Suprapubic skin (tissue), 4 donors: ENCODE measurements around the gene ARHGEF28.

Source experiments
- CTCF ChIP-seq, 2 donors: fragments of 200-600 bp in 1 of 2; fragments of 450-650 bp in 1 of 2; sonication (generic) in 1 of 2; IDR thresholded peaks; one replicate each; pipeline ENCODE4 v1.5.1; 2016 to 2019; ENCODE audit warnings: antibody characterized with exemption in 2 of 2, mild to moderate bottlenecking in 1 of 2, moderate library complexity in 1 of 2
- POLR2A ChIP-seq, 2 donors: fragments of 450-650 bp; IDR thresholded peaks; one replicate each; pipeline ENCODE4 v1.6.1; 2017; ENCODE audit warnings: antibody characterized with exemption in 2 of 2, mild to moderate bottlenecking in 2 of 2, moderate library complexity in 2 of 2
- POLR2AphosphoS5 ChIP-seq, 3 donors: sonication (generic); formaldehyde crosslinking; IDR thresholded peaks; one replicate each; pipeline ENCODE4 v1.6.1; 2017; ENCODE audit warnings: antibody characterized with exemption in 3 of 3

DNA sequence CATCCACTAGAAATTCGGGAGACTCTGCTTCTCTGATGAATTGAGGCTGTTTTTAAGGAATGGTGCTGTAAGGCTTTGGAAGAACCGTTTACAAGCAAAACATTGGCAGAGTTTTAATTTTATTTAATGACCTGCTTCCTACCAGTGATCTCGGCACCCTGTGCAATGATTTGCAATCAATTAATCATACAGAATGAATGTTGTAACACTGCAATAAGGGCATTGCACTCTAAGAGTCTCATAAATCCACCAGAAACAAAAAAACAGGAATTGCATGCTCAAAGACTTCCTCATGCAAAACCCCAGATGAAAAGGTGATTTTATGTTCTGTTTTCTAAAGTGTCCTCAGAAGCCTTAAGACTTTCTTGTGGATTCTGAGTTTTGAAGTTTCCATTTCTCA is 295.7 kb downstream of the ARHGEF28 start:
- TF ChIP-seq POLR2A (IDR thresholded peaks at IDR 0.05) (no peak), CTCF (IDR thresholded peaks at IDR 0.05) (no peak), POLR2AphosphoS5 (IDR thresholded peaks at IDR 0.05) (no peak)
